Hematopoietic multipotent progenitor cell treated with erythropoietin and hydrocortisone succinate and interleukin-3 and kit ligand, for 4 days (in vitro differentiated cells): ENCODE data around the gene SPATS2L.
A peak's percentile ranks its signal among the peaks of the same experiment; 100 is the strongest.

Experiments
- DNase-seq: peaks from one replicate; pipeline ENCODE4 v3.0.0-alpha.2; 2015

The SPATS2L gene, protein sequence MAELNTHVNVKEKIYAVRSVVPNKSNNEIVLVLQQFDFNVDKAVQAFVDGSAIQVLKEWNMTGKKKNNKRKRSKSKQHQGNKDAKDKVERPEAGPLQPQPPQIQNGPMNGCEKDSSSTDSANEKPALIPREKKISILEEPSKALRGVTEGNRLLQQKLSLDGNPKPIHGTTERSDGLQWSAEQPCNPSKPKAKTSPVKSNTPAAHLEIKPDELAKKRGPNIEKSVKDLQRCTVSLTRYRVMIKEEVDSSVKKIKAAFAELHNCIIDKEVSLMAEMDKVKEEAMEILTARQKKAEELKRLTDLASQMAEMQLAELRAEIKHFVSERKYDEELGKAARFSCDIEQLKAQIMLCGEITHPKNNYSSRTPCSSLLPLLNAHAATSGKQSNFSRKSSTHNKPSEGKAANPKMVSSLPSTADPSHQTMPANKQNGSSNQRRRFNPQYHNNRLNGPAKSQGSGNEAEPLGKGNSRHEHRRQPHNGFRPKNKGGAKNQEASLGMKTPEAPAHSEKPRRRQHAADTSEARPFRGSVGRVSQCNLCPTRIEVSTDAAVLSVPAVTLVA

DNA sequence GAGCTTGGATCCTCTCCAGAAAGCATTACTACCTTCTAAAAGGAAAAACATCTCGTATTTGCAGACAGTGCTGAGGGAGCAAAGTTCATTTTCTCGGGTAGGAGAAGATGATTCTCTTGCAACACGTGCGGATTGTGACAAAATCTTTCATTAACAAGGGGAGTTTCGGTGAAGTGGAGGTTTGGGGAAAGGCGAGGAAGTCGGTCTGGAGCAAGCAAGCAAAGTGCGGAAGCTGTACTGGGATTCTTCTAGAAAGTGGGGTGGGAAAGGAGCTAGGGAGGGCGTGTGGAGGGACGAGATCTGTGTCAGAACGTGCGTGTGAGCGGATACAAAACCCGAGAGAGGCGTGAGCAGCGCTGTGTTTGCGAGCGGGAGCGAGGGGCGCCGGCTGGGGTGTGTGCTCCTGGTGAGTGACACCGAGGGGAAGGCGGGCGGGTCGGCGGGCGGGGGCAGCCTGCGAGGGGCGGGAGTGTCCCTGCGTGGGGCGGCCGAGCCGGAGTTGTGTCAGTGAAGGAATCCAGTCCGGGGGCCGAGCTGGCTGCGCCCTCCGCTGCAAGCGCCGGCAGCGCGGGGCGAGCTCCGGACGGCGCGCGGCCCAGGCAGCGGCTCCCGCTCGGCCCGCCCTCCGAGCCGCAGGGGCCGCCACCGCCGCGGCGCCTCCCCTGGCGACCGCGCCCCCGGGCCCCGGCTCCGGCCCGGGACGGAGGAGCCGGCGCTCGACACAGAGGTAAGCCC lies at the start of gene SPATS2L:
SPATS2L (plus strand) TSS at position 498 of the 735 bp plus-strand sequence. CDS start 82,552 bp downstream, outside the sequence.
- DNase-seq, result peak; percentile 67

DNA sequence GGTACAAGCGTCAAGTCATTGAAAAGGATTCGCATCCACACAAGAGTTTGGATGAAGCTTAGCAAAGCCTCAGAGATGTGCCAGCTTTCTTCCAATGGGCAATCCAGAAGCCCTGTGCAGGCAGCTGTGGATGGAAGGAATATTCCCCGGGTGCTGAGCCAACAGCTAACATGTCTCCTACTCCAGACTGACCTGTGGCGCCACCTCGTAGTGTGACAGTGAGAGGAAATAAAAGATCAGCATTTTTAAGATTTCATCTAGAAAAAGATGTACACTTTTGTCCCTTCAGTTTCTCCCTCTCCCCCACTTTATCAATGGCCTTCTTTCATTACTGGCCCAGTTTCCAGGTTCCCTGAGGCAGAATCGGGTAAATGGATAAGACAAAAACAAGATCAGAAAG lies 48.9 kb upstream of the SPATS2L start:
- DNase-seq, result no peak

DNA sequence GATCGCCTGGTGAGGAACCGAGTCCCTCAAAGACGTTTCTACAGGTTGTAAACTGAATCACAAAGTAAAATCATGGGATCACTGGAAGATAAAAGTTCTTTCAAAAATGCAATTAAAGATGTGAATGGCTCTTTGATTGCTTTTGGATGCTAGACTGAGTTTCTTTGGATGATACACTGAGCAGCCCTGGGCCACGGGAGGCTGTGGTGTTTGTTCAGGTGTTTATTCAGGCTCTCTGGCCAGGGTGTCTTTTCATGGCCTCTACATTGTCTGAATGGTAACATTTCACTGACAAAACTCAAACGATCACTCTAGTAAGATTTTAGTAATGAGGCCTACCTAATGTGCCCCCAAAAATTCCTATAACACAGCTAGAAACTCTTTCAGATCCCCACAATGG lies 48.4 kb upstream of the SPATS2L start:
- DNase-seq, result no peak

DNA sequence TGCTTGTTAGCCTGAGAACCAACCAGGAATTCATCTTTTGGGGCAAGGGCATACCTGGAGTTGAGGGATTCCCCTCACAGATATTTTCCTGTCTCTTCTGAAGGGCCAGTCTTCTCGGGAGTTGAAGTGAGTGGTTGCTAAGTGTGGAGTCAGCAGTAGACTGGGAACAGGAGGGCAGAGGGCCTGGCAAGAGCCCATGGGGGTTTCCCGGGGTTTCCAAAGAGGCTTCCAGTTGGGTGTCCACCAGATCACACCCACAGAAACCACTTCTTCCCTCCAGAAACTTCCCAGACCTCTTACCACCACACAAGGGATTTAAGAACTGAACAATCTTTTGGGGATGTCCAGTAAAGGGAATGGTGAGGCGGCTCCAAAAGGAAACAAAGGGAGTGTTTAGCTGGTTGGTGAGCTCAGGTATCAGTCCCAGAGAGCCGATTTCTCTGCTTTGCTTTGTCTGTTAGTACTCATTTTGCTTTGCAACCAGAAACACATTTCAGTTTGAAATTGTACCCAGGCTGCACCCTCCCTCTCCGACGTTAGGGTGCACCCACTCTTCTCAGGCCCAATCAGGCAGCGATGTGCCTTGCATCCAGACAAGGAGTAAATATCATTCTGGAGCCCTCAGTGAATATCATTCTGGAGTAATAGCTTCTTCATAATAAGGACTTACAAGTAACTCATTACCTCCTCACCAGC lies 47.5 kb upstream of the SPATS2L start:
- DNase-seq, result no peak

DNA sequence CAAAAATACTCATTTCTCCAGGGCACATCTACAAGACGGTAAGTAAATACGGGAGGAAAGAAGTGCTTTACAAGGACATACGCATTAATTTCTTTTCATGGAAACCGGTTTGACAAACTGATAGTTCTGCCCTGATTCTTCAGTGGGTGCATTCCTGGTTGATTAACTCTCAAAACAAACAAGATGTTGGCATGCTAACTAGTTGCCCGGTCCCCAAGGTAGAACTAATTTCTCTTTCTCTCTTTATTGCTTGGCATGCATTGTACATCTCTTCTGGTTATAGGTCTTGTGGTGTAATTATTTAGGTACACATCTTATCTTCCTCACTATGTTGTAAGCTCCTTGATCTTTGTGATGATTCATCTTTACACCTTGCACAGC lies 46.9 kb upstream of the SPATS2L start:
- DNase-seq, result no peak

DNA sequence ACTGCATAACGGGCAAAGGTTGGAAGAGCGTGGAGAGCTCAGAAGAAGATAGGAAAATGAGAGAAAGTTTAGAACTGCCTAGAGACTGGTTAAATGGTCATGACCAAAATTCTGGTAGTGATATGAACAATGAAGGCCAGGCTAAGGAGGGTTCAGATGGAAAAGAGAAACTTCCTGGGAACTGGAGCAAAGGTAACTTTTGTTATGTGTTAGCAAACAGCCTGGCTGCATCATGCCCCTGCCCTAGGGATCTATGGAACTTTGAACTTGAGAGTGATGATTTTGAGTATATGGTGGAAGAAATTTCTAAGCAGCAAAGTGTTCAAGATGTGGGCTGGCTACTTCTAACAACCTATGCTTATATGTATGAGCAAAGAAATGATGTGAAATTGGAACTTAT lies 44.4 kb upstream of the SPATS2L start:
- no peak for DNase-seq

DNA sequence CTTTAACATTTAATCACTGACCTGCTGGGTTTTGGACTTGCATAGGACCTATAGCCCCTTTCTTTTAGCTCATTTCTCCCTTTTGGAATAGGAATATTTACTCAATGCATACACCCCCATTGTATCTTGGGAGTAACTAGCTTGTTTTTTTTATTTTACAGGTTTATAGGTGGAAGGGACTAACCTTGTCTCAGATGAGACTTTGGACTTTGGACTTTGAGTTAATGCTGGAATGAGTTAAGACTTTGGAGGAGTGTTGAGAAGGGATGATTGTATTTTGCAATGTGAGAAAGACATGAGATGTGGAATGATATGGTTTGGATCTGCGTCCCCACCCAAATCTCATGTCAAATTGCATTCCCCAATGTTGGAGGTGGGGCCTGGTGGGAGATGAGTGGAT lies 43.2 kb upstream of the SPATS2L start:
- DNase-seq, result no peak

DNA sequence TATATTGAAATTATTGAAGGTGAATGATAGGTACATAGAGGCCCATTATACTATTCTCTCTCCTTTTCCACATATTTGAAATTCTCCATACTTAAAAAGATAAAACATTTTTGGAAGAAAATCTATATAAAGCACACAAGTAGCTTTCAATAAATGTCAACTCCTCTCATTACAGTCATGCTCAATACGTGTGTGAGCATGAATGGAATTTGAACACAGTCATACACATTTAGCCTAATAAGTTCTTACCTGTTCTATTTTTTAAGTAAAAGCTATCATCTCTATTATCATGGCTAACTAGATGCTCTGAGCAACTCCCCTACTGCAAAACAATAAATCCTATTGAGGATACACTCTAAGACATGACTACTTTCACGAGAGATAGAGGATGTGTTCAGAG lies 41.9 kb upstream of the SPATS2L start:
- DNase-seq, result no peak

DNA sequence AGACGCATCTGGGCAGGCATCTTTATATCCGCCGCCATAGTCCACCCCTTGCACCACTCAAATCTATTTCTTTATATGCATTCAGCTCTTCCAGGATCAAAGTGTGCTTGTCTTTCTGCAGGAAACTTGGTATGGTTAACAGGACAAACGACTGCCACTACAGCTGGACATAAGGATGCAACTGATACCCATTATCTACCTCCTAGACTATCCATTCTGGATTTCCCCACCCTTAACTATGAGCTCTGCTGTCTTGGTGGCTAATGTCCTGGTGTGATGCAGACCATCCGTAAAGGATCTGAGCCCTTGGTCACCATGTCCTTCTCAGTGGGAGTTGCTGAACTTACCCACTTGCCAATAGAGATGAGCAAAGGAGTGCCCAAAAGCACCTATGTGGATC lies 40.1 kb upstream of the SPATS2L start:
- no peak for DNase-seq

DNA sequence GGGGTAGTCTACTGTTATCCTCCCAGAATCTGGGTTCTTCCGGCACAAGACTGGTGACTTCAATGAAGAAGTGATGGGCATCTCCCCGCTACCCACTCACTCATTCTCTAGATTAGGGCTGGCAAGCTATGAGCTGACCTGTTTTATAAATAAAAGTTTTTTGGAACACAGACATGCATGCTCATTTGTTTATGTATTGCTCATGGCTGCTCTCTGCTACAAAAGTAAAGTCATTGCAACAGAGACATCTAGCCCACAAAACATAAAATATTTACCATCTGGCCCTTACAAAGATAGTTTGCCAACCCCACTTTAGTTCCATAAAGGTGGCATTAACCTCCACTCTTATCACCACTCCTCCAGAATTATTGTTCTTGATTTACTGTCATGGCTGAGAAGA lies 39.1 kb upstream of the SPATS2L start:
- DNase-seq, result no peak

DNA sequence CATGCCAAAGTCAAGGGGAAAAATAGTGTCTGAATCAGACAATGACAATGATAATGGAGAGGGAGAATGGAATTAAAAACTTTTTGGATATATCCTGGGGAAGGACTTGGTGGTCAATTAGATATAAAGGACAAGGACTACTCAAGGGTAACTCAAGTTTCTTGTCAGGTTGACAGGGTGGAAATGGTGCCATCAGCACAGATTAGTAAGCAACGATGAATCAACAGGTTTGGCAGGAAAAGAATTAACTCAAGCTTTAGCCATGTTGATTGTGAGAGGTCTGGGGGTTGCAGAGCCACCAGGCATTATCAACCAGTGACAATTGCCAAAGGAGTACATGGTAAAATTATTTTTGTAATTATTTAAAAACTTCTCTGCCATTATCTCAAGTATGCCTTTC lies 35.8 kb upstream of the SPATS2L start:
- DNase-seq, result no peak

DNA sequence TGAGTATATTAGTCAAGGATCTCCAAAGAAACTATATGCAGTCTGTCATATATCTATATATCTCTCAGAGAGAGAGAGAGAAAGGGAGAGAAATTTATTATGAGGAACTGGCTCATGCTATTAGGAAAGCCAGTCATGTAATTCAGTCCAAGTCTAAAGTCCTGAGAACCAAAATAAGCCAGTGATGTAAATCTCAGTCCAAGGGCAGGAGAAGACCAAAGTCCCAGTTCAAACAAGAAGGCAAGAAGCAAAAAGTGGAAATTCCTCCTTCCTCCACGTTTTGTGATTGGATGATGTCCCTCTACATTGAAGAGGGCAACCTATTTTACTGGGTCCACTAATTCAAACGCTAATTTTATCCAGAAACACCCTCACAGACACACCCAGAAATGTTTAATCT lies 34.2 kb upstream of the SPATS2L start:
- DNase-seq, result no peak

DNA sequence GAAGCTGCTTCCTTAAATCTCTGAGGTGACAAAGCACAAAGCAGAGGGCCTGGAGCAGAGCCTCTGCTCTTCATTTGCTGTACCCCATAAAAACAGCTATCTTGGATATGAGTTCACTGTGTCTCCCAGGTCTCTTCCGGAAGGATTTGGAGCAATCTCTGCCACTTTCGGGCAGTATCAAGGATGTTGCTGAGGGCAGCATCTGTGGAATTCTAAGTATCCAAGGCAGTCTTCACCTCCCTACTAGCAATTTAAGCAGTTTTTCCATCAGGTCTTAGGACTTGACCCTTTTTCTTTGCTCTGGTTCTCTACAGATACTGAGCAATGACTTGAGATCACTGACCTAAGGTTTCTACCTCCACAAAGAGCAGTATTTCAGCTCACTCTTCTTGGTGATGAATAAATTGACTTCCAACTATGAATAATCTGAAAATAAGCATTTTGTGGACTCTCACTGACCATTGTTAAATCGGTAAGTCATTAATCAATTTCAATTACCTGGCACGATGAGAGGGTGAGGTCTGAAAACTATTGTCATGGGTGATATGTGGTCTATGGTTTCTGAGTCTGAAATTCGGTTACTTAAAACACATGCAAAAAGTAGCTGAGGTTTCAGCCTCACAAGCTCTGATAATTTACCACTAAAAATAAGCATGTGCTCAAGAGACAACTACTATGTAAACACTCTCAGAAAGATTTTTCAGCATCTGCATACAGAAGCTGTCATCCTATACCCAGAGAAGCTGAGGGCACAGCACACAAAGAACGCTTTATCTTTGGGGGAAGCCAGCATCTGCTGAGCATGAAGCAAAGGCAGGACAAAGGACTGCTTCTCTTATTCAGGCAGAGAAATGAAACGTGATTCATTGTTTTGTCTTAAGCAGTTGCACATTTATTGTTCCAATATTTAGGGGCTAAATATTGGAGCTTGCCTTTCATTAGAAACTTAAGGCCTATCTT lies 32.1 kb upstream of the SPATS2L start:
- DNase-seq, result no peak

DNA sequence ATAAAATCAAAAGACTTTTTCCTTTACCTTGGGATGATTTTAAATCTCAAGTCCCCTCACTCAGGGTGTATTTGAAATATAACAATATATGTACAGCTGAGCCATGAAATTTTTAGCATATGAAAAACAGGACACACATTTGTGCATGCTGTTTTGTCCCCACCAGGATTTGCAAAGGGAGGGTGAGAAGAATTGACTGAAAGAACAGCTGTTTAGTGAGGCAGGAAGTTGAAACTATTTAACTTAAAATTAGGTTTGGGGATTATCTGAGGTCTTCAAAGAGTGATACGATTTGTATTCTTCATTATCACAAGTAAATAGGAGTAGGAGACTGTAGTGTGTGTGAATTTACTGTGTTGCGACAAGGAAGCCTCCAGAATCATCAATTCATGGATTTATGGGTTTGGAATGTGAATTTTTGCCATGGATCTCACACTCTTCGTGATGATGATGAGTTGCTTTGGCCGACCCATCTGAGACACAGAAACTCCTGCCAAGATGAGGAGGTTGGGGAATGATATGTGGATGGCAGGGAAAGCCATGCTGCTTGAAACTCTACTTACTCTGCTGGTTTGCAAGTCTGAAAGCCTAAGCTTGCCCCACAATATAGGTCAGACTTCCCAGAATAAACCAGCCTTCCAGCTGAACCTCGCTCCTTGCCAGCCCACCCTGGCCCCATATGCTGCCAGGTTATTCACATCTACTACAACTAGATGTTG lies 31.0 kb upstream of the SPATS2L start:
- no peak for DNase-seq

DNA sequence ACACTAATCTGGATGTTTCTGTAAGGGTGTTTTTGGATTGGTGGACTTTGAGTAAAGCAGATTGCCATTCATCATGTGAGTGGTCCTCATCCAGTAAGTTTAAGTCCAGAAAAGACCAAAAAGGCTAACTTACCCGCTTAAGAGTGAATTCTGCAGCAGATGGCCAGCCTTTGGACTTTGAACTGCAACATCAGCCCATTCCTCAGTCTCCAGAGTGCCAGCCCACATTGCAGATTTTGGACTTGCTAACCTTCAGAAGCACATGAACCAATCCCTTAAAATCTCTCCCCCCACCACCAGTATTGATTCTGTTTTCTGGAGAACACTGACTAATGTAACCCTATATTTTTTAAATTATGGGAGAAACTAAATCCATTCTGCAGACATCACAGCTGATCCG lies 30.0 kb upstream of the SPATS2L start:
- DNase-seq, result no peak

DNA sequence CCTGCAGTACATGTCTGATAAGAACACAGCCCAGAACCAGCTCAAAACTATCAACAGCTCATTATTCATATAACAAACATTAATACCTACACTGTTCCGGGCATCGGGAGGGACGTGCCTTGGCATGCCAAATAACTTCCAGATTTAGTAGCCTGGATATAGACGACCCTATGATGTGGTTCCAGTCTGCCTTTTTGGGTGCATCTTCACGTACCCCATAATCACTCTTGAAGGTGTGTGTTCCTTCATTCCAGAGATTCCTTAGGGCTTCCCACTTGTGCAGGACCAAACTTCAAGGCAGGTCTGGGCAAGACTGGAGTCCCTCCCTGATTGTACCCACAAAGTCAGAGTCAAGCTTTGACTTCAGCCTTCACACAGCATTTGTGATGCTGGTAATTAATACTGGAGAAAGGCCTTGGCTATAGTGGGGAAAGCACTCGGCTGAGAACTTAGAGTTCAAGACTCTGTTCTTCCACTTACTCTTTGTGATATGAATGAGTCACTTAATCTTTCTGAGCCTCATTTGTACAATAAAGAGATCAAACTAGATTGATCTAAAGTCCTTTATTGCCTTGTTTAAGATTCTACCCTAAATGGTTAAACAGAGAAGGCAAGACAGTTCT lies 27.7 kb upstream of the SPATS2L start:
- no peak for DNase-seq

DNA sequence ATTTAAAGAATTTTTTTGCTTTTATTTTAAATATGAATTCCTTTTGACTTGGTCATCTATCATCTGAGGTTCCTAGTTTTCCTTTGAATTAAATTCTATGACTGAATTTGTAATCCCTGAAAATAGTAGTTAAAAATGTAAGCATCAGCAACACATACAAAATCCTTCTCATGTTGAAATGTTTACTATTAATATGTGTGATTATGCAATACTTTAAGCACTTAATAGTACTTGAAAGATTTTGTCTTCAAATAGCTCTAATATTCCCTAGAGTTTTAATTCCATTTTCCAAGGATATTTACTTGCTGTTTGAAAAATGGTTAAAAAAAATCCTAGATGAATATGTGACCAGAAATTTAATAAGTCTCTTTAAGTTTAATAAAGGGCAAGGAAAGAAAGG lies 26.6 kb upstream of the SPATS2L start:
- DNase-seq, result no peak

DNA sequence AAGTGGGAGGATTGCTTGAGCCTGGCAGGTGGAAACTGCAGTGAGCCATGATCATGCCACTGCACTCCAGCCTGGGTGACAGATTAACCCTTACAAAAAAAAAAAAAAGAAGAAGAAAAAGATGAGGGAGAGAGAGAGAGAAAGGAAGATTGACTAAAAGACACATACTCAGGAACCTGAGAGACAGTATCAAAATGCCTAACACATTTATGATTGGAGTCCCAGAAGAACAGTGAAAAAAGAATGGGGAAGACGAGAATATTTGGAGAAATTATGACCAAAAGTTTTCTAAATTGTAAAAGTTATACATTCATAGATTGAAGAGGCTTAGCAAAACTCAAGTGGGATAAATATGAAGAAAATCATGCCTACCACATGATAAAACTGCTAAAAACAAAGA lies 19.9 kb upstream of the SPATS2L start:
- no peak for DNase-seq

DNA sequence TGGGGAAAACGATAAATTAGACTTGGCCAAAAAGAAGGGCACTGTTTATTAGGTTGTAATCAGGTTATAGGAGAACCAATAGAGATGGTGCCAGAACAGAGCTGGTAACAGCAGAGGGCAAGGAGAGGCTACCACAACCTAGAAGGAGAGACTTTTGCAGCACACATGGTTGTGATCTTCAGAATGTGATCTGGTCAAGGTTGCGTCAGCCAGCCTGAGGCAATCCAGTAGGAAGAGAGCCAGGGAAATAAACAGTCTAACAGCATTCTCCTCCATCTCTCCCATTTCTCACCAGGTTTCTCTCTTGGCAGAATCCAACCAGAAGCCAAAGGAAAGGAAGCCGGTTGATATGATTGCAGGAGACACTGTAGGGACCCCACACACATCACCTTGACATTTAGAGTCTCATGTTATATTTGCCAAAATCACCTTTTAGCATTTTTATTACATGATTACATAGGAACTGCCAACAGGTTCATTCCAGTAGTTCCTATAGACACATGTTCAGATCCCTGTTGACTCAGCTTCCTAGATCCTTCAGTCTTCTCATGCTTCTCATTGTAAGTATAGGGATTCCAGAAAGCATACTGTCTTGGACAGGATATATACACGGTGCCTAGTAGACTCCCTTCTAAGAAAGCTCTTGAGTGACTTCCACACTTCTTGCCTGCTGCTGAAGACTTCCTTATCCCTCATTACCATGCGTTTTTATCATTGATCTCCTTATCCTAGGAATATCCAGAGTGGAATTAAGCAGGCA lies 17.6 kb upstream of the SPATS2L start:
- DNase-seq, result no peak

DNA sequence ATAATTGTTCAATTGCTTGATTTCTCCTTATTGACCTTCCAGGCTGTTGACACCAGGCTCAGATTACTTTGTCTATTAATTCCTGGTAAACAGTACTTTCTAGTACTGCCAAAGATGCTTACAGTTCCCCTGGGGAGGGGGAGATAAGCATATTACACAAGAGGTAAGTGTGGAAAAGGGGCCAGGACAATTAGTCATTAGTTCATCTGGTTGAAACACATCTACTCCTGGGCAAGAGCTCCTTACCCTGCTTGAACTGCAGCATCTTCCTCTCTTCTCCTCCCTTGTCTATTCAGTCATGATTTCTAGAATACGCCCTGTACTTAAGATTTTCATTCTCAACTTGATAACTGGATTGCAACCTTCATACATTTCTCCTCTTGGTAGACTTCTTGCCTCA lies 10.4 kb upstream of the SPATS2L start:
- no peak for DNase-seq
